Endothelial cell of umbilical vein (primary cell): ENCODE results near the gene OGG1.
A peak's percentile ranks its signal among the peaks of the same experiment; 100 is the strongest.

Experiments used
- CTCF ChIP-seq, 2 donors: IDR thresholded peaks; 1 replicate in 1 of 2; 2 replicates in 1 of 2; pipeline ENCODE4 v1.5.1; 2011; ENCODE audit warnings: low read length in 2 of 2, mild to moderate bottlenecking in 2 of 2, moderate library complexity in 2 of 2, control low read depth in 1 of 2, inconsistent platforms in 1 of 2, low read depth in 1 of 2; ENCODE audit not compliant: insufficient read depth in 1 of 2; ENCODE audit errors: extremely low read depth in 1 of 2
- FOS ChIP-seq: IDR thresholded peaks from 2 replicates; pipeline ENCODE4 v1.6.1; 2011; ENCODE audit warnings: mild to moderate bottlenecking, low read length, moderate library complexity, borderline replicate concordance; ENCODE audit not compliant: insufficient read depth
- JUN ChIP-seq: IDR thresholded peaks from 2 replicates; pipeline ENCODE4 v1.6.1; 2011; ENCODE audit warnings: borderline replicate concordance, low read depth; ENCODE audit not compliant: insufficient read length, insufficient read depth
- POLR2A ChIP-seq: IDR thresholded peaks from 2 replicates; pipeline ENCODE4 v1.6.1; 2012; ENCODE audit warnings: low read depth, mild to moderate bottlenecking, control low read depth, low read length
- POLR2AphosphoS5 ChIP-seq: IDR thresholded peaks from 2 replicates; pipeline ENCODE4 v1.6.1; 2012; ENCODE audit warnings: low read depth, mild to moderate bottlenecking, control low read depth, low read length, moderate library complexity; ENCODE audit not compliant: insufficient read depth

GRCh38 chr3:9715764-9716437 is 33.9 kb upstream of the OGG1 start:
- TF ChIP-seq CTCF (IDR thresholded peaks at IDR 0.05; ENCODE audit: extremely low read depth in 1 of 2, insufficient read depth in 1 of 2, low read depth in 1 of 2, low read length in 2 of 2) (peak; percentile 75 to 77), POLR2A (no peak), FOS (peak; percentile 82), POLR2AphosphoS5 (no peak), JUN (peak; percentile 67)
